Embryonic facial prominence (tissue), 1 donor: ENCODE measurements around the gene CLC.
"Not testable (repeated sequence)": the region's sequence is repeated elsewhere in the genome, so short reads cannot be mapped to it uniquely, and the experiment has no call there.

Source experiments
- DNase-seq: peaks from one replicate; pipeline ENCODE4 v3.0.0-alpha.2; 2016; ENCODE audit errors: extremely low spot score

CLC gene

GRCh38 chr19:39729594-39729993 lies 8.2 kb downstream of the CLC start:
- DNase-seq = no peak

GRCh38 chr19:39728040-39728439 lies 9.8 kb downstream of the CLC start:
- no peak for DNase-seq

GRCh38 chr19:39727070-39727800 lies 10.6 kb downstream of the CLC start:
- DNase-seq = no peak

GRCh38 chr19:39725995-39726394 lies 11.8 kb downstream of the CLC start:
- no peak for DNase-seq

- not testable (repeated sequence) for DNase-seq
Measured at GRCh38 chr19:39720144-39720543, 17.7 kb downstream of the CLC start.

GRCh38 chr19:39710333-39710890 lies 27.4 kb downstream of the CLC start:
- no peak for DNase-seq

- no peak for DNase-seq
Measured at GRCh38 chr19:39709026-39709872, 28.6 kb downstream of the CLC start.

GRCh38 chr19:39708594-39708993 lies 29.2 kb downstream of the CLC start:
- DNase-seq = no peak

GRCh38 chr19:39705578-39706188 lies 32.1 kb downstream of the CLC start:
- no peak for DNase-seq

- no peak for DNase-seq
Measured at GRCh38 chr19:39704181-39705044, 33.4 kb downstream of the CLC start, which contains the start of gene LGALS14. Gene LGALS14 (plus strand): TSS chr19:39704481. CDS start chr19:39704529, 48 bp downstream.

GRCh38 chr19:39701291-39701690 lies 36.5 kb downstream of the CLC start:
- DNase-seq = no peak

GRCh38 chr19:39698535-39698934 lies 39.3 kb downstream of the CLC start:
- DNase-seq = no peak

- no peak for DNase-seq
Measured at GRCh38 chr19:39696387-39696786, 41.4 kb downstream of the CLC start.

- DNase-seq = no peak
Measured at GRCh38 chr19:39695759-39696158, 42.1 kb downstream of the CLC start.

GRCh38 chr19:39692822-39693221 lies 45.0 kb downstream of the CLC start:
- DNase-seq = no peak

- DNase-seq = no peak
Measured at GRCh38 chr19:39692166-39692565, 45.7 kb downstream of the CLC start.

- DNase-seq = not testable (repeated sequence)
Measured at GRCh38 chr19:39688637-39689036, 49.2 kb downstream of the CLC start.

GRCh38 chr19:39686739-39687138 lies 51.1 kb downstream of the CLC start:
- no peak for DNase-seq

- DNase-seq = no peak
Measured at GRCh38 chr19:39684267-39684666, 53.6 kb downstream of the CLC start.

- DNase-seq = no peak
Measured at GRCh38 chr19:39681416-39681815, 56.4 kb downstream of the CLC start.
